H1 (cell line): ENCODE results near the gene OR2A2. TPM values are rescaled to one million over a fixed set of nuclear protein-coding genes. Genes with fewer than 3 reads are reported as not detected.

ENCODE experiments used
- CTCF ChIA-PET: fragments of 300-600 bp; sonication (Branson Sonifier 250); formaldehyde crosslinking; loops from one replicate; lab custom pipeline; 2021; ENCODE audit not compliant: partially characterized antibody; lab: Charles Lee
- POLR2A ChIA-PET: fragments of 300-600 bp; sonication (Branson Sonifier 250); formaldehyde crosslinking; loops from one replicate; lab custom pipeline; 2021; ENCODE audit warnings: inconsistent platforms; ENCODE audit not compliant: partially characterized antibody; lab: Charles Lee
- DNase-seq, 2 experiments: peaks; one replicate each; pipeline versions ENCODE4 v3.0.0 to v3.0.0-alpha.2; 2010 to 2022; ENCODE audit warnings: low spot score in 2 of 2, low read depth in 1 of 2, mixed read lengths in 1 of 2
- FAIRE-seq: peaks from 2 replicates; lab custom pipeline; 2011; peaks lifted over from hg19 to GRCh38; lab: Jason Lieb, UNC
- H2AFZ ChIP-seq: 2 replicates; pipeline ENCODE4 v1.8.1; 2012; ENCODE audit warnings: low read length, inconsistent platforms
- H2AK5ac ChIP-seq: 2 replicates; pipeline ENCODE4 v1.6.1; 2013; ENCODE audit warnings: low read depth, low read length
- H2BK120ac ChIP-seq: replicated peaks from 2 replicates; pipeline ENCODE3; 2013; ENCODE audit warnings: low read depth, low read length, inconsistent platforms
- H2BK12ac ChIP-seq: 2 replicates; pipeline ENCODE4 v1.6.1; 2013; ENCODE audit warnings: low read depth, low read length
- H2BK15ac ChIP-seq: 2 replicates; pipeline ENCODE4 v1.6.1; 2013; ENCODE audit warnings: low read length
- H2BK20ac ChIP-seq: 2 replicates; pipeline ENCODE4 v1.6.1; 2013; ENCODE audit warnings: low read length
- H2BK5ac ChIP-seq: 2 replicates; pipeline ENCODE4 v1.6.1; 2013; ENCODE audit warnings: low read depth, low read length
- H3K14ac ChIP-seq: 2 replicates; pipeline ENCODE4 v1.6.1; 2013; ENCODE audit warnings: inconsistent platforms; ENCODE audit not compliant: insufficient read length
- H3K18ac ChIP-seq: 2 replicates; pipeline ENCODE4 v1.6.1; 2013; ENCODE audit warnings: low read length; ENCODE audit errors: extremely low read depth
- H3K23ac ChIP-seq: 2 replicates; pipeline ENCODE4 v1.6.1; 2013; ENCODE audit warnings: inconsistent platforms; ENCODE audit not compliant: insufficient read length
- H3K23me2 ChIP-seq: 2 replicates; pipeline ENCODE4 v1.6.1; 2013; ENCODE audit warnings: low read depth, low read length
- H3K27ac ChIP-seq: 2 replicates; pipeline ENCODE4 v1.6.1; 2011; ENCODE audit warnings: low read depth, low read length, inconsistent platforms
- H3K27me3 ChIP-seq, 4 experiments: replicated peaks in 1 of 4; 1 replicate in 1 of 4; 2 replicates in 3 of 4; pipeline versions ENCODE4 v1.6.1 to v1.8.1; 2011 to 2013; ENCODE audit warnings: low read length in 3 of 4, mild to moderate bottlenecking in 3 of 4, inconsistent platforms in 2 of 4, mixed read lengths in 2 of 4, moderate library complexity in 1 of 4; ENCODE audit not compliant: control insufficient read depth in 3 of 4, insufficient read depth in 3 of 4; ENCODE audit errors: extremely low read depth in 1 of 4
- H3K36me3 ChIP-seq, 4 experiments: 2 replicates each; pipeline versions ENCODE4 v1.6.1 to v1.8.1; 2011 to 2013; ENCODE audit warnings: mild to moderate bottlenecking in 4 of 4, low read length in 3 of 4, moderate library complexity in 2 of 4, control low read depth in 1 of 4, inconsistent platforms in 1 of 4; ENCODE audit not compliant: insufficient read depth in 4 of 4, control insufficient read depth in 2 of 4
- H3K4ac ChIP-seq: replicated peaks from 2 replicates; pipeline ENCODE3; 2013; ENCODE audit warnings: low read length, low read depth, mixed read lengths, inconsistent platforms; ENCODE audit not compliant: insufficient read length
- H3K4me1 ChIP-seq, 4 experiments: replicated peaks in 1 of 4; 1 replicate in 1 of 4; 2 replicates in 3 of 4; pipeline versions ENCODE4 v1.6.1 to v1.8.1; 2011 to 2013; ENCODE audit warnings: low read length in 3 of 4, inconsistent platforms in 2 of 4, mixed read lengths in 1 of 4; ENCODE audit not compliant: insufficient read depth in 4 of 4, control insufficient read depth in 3 of 4
- H3K4me2 ChIP-seq, 2 experiments: 2 replicates each; pipeline versions ENCODE4 v1.6.1 to v1.8.1; 2011 to 2013; ENCODE audit warnings: low read depth in 2 of 2, low read length in 2 of 2, control low read depth in 1 of 2, inconsistent platforms in 1 of 2, mild to moderate bottlenecking in 1 of 2; ENCODE audit not compliant: insufficient read depth in 1 of 2
- H3K4me3 ChIP-seq, 4 experiments: fragments of 200-600, 300-600 bp in 1 of 4; sonication (generic), shearing (Covaris generic), sonication (Bioruptor Twin) in 1 of 4; 2 replicates each; pipeline versions ENCODE4 v1.5.1 to v1.8.1; 2011 to 2016; ENCODE audit warnings: low read length in 4 of 4, low read depth in 3 of 4, control low read depth in 2 of 4, inconsistent platforms in 2 of 4, mild to moderate bottlenecking in 2 of 4, mixed read lengths in 1 of 4, moderate library complexity in 1 of 4; ENCODE audit not compliant: insufficient read depth in 2 of 4; ENCODE audit errors: extremely low read depth in 1 of 4
- H3K56ac ChIP-seq: replicated peaks from 2 replicates; pipeline ENCODE3; 2013; ENCODE audit warnings: low read depth, mild to moderate bottlenecking, mixed read lengths, low read length, inconsistent platforms; ENCODE audit not compliant: insufficient read length
- H3K79me1 ChIP-seq: 2 replicates; pipeline ENCODE4 v1.6.1; 2013; ENCODE audit warnings: low read depth, low read length, control low read depth
- H3K79me2 ChIP-seq, 2 experiments: 2 replicates each; pipeline versions ENCODE4 v1.6.1 to v1.8.1; 2012 to 2013; ENCODE audit warnings: low read length in 2 of 2, mild to moderate bottlenecking in 2 of 2, inconsistent platforms in 1 of 2; ENCODE audit not compliant: insufficient read depth in 2 of 2, control insufficient read depth in 1 of 2
- H3K9ac ChIP-seq, 4 experiments: replicated peaks in 1 of 4; 1 replicate in 1 of 4; 2 replicates in 3 of 4; pipeline versions ENCODE4 v1.6.1 to v1.8.1; 2011 to 2013; ENCODE audit warnings: low read depth in 3 of 4, low read length in 3 of 4, control low read depth in 2 of 4, mild to moderate bottlenecking in 2 of 4, moderate library complexity in 2 of 4, inconsistent platforms in 1 of 4; ENCODE audit errors: extremely low read depth in 1 of 4
- H3K9me3 ChIP-seq, 2 experiments: 2 replicates each; pipeline versions ENCODE4 v1.6.1 to v1.8.1; 2012 to 2013; ENCODE audit warnings: mild to moderate bottlenecking in 2 of 2, moderate library complexity in 2 of 2, control low read depth in 1 of 2, inconsistent platforms in 1 of 2, low read depth in 1 of 2, low read length in 1 of 2, mixed read lengths in 1 of 2; ENCODE audit not compliant: insufficient read depth in 2 of 2
- H4K20me1 ChIP-seq, 2 experiments: replicated peaks in 1 of 2; 2 replicates each; pipeline versions ENCODE3 to v1.8.1; 2011 to 2013; ENCODE audit warnings: inconsistent platforms in 2 of 2, low read length in 2 of 2, mild to moderate bottlenecking in 1 of 2; ENCODE audit not compliant: insufficient read depth in 2 of 2, control insufficient read depth in 1 of 2
- H4K5ac ChIP-seq: 2 replicates; pipeline ENCODE4 v1.6.1; 2013; ENCODE audit warnings: low read length, low read depth, mixed read lengths, inconsistent platforms; ENCODE audit not compliant: insufficient read length
- H4K8ac ChIP-seq: 2 replicates; pipeline ENCODE4 v1.8.0; 2013; ENCODE audit warnings: mild to moderate bottlenecking, moderate library complexity, low read length, inconsistent platforms; ENCODE audit not compliant: insufficient read depth; ENCODE audit errors: extremely low read depth
- H4K91ac ChIP-seq: replicated peaks from 2 replicates; pipeline ENCODE3; 2013; ENCODE audit warnings: low read length, mixed read lengths, inconsistent platforms; ENCODE audit not compliant: insufficient read length
- CEBPB ChIP-seq: IDR thresholded peaks from 2 replicates; pipeline ENCODE4 v1.6.1; 2012; ENCODE audit warnings: low read depth, low read length
- PHF8 ChIP-seq: fragments of 200-600 bp; sonication (generic); conservative IDR thresholded peaks from 2 replicates; pipeline ENCODE4 v1.7.1; 2012; ENCODE audit warnings: low read depth, mild to moderate bottlenecking, inconsistent platforms, low read length, moderate library complexity
- POLR2AphosphoS5 ChIP-seq: IDR thresholded peaks from 2 replicates; pipeline ENCODE4 v1.6.1; 2011; ENCODE audit warnings: low read depth, low read length
- RAD21 ChIP-seq, 2 experiments: IDR thresholded peaks in 1 of 2; conservative IDR thresholded peaks in 1 of 2; 2 replicates each; pipeline ENCODE4 v1.6.1; 2011; ENCODE audit warnings: low read depth in 2 of 2, low read length in 2 of 2, improper control_type of control experiment in 1 of 2, inconsistent platforms in 1 of 2, mild to moderate bottlenecking in 1 of 2, moderate library complexity in 1 of 2
- RFX5 ChIP-seq: IDR thresholded peaks from 2 replicates; pipeline ENCODE4 v1.6.1; 2011; ENCODE audit warnings: low read depth, low read length, improper control_type of control experiment, borderline replicate concordance
- RXRA ChIP-seq: IDR thresholded peaks from 2 replicates; pipeline ENCODE4 v1.6.1; 2011; ENCODE audit warnings: low read depth, mild to moderate bottlenecking, low read length, moderate library complexity; ENCODE audit not compliant: insufficient read depth
- SP4 ChIP-seq: IDR thresholded peaks from 2 replicates; pipeline ENCODE4 v1.6.1; 2012; ENCODE audit warnings: low read length, inconsistent platforms
- TBP ChIP-seq: IDR thresholded peaks from 2 replicates; pipeline ENCODE4 v1.6.1; 2011; ENCODE audit warnings: low read depth, low read length, improper control_type of control experiment
- TEAD4 ChIP-seq: IDR thresholded peaks from 2 replicates; pipeline ENCODE4 v1.6.1; 2012; ENCODE audit warnings: low read depth, low read length, inconsistent platforms, mixed read lengths
- ZNF274 ChIP-seq: IDR thresholded peaks from 2 replicates; pipeline ENCODE4 v1.7.0; 2012; ENCODE audit warnings: low read length, borderline replicate concordance; ENCODE audit errors: extremely low read depth
- WGBS, 2 experiments: shearing (Covaris generic) in 1 of 2; methylation state at CpG; one replicate each; pipeline versions ENCODE4 v1.1.6 to v1.1.7; 2013 to 2015; ENCODE audit warnings: low lambda C conversion rate in 2 of 2, mixed read lengths in 2 of 2, inconsistent platforms in 1 of 2, low coverage in 1 of 2, missing lambda C conversion rate in 1 of 2; ENCODE audit not compliant: insufficient replicate concordance in 2 of 2, insufficient coverage in 1 of 2, insufficient read length in 1 of 2; ENCODE audit errors: extremely low coverage in 1 of 2, missing lambda C conversion rate in 1 of 2; 5-methylcytosine and 5-hydroxymethylcytosine counted together
- polyA plus RNA-seq, 7 experiments: library from polyadenylated mRNA; depleted of rRNA in 3 of 7; stranded (reverse) in 5 of 7; unstranded in 2 of 7; fragments of >200 nt in 5 of 7; fragments of 200-250 nt in 2 of 7; gene quantifications; 1 replicate in 5 of 7; 2 replicates in 1 of 7; 4 replicates in 1 of 7; pipeline versions ENCODE4 v1.2.1 to v1.2.3, GENCODE V29; 2011 to 2013; ENCODE audit warnings: missing spikeins in 2 of 7, mixed read lengths in 2 of 7
- total RNA-seq: library from RNA; stranded (reverse); fragmentation: NEBNext Ultra II Directional; extraction: Animal tissue kit (Norgen Biotek cat#: 25700); gene quantifications from 2 replicates; pipeline ENCODE4 v1.2.1, GENCODE V29; 2021
- TF ChIP-seq, protein P1 (sequence below), 3 experiments: IDR thresholded peaks; 1 replicate in 2 of 3; 2 replicates in 1 of 3; pipeline versions ENCODE4 v1.5.1 to v1.6.1; 2011; ENCODE audit warnings: low read length in 3 of 3, mild to moderate bottlenecking in 3 of 3, inconsistent platforms in 2 of 3, low read depth in 1 of 3, moderate library complexity in 1 of 3; ENCODE audit not compliant: insufficient read depth in 1 of 3; ENCODE audit errors: control extremely low read depth in 1 of 3

The OR2A2 gene
- total and polyA plus RNA-seq, 2 of the 8 experiments (the other 6 are each of a cell fraction or from before 2014, with no cell fraction given) = not detected

DNA sequence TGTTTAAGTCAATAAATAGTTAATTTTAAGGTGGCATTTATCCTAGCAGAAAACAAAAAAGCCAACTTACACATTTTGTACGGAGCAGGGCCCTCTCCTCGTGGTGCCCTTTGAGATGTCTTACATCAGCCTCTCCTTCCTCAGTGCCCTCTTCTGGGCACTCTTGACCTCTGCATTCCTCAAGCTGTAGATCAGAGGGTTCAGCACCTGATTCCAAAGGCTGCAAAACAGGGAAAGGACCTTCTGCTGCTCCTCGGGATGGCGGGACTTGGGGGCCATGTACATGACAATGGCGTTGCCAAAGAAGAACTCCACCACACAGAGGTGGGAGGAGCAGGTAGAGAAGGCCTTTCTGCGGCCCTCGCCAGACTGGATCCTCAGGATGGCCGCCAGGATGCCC, 9.0 kb downstream of the OR2A2 start:
- Histone ChIP-seq H2BK12ac (no peak overlapping the region), H4K5ac (no peak overlapping the region), H2AK5ac (no peak overlapping the region), H3K4me1 (no peaks in the 10 kb centered on the region), H2BK15ac (no peak overlapping the region), H2BK20ac (no peak overlapping the region), H3K18ac (no peak overlapping the region), H3K23ac (no peak overlapping the region), H4K8ac (no peak overlapping the region), H3K9ac (no peak overlapping the region), H3K4ac (no peak overlapping the region), H2AFZ (no peak overlapping the region), H3K23me2 (no peaks in the 10 kb centered on the region), H3K14ac (no peak overlapping the region), H2BK5ac (no peak overlapping the region), H3K4me3 (no peak overlapping the region), H3K27me3 (no peaks in the 10 kb centered on the region), H4K91ac (no peak overlapping the region), H3K9me3 (0 out of 4 replicates have a peak, but pooled peaks cover 0 to 4% of the 10 kb centered on the region in 2 experiments), H3K56ac (no peak overlapping the region), H3K27ac (no peak overlapping the region), H4K20me1 (no peaks in the 10 kb centered on the region), H2BK120ac (no peak overlapping the region), H3K79me1 (no peaks in the 10 kb centered on the region), H3K4me2 (no peak overlapping the region), H3K36me3 (no peaks in the 10 kb centered on the region), H3K79me2 (no peaks in the 10 kb centered on the region)
- ChIA-PET POLR2A (no interaction called here), CTCF (interaction anchor here (0.9 kb wide), 1 partner anchor 10 kb away, joined by 3 read pairs; no protein-coding TSS in a partner anchor)
- FAIRE-seq (no peak), DNase-seq (no peak)
- TF ChIP-seq RAD21 (IDR thresholded peaks at IDR 0.05 in 1 of 2, conservative IDR thresholded peaks at IDR 0.05 in 1 of 2; ENCODE audit: low read depth in 2 of 2, low read length in 2 of 2) = 0 out of 4 replicates have a peak, but pooled peaks of 1 of the 2 experiments have one; percentile 9
- no peak for TF ChIP-seq PHF8
- no peak for TF ChIP-seq RFX5
- TF ChIP-seq, protein P1, sequence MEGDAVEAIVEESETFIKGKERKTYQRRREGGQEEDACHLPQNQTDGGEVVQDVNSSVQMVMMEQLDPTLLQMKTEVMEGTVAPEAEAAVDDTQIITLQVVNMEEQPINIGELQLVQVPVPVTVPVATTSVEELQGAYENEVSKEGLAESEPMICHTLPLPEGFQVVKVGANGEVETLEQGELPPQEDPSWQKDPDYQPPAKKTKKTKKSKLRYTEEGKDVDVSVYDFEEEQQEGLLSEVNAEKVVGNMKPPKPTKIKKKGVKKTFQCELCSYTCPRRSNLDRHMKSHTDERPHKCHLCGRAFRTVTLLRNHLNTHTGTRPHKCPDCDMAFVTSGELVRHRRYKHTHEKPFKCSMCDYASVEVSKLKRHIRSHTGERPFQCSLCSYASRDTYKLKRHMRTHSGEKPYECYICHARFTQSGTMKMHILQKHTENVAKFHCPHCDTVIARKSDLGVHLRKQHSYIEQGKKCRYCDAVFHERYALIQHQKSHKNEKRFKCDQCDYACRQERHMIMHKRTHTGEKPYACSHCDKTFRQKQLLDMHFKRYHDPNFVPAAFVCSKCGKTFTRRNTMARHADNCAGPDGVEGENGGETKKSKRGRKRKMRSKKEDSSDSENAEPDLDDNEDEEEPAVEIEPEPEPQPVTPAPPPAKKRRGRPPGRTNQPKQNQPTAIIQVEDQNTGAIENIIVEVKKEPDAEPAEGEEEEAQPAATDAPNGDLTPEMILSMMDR (IDR thresholded peaks at IDR 0.05; ENCODE audit: control extremely low read depth in 1 of 3, insufficient read depth in 1 of 3, low read depth in 1 of 3, low read length in 3 of 3) = peak in 1 of 3 experiments; percentile 27; a peak in 1 of 4 replicates
- TF ChIP-seq TEAD4 = 0 out of 2 replicates have a peak, but pooled peaks have one; percentile 21
- no peak for TF ChIP-seq RXRA
- no peak for TF ChIP-seq POLR2AphosphoS5
- TF ChIP-seq ZNF274 = no peak
- TF ChIP-seq SP4 = no peak
- TF ChIP-seq CEBPB = no peak
- TF ChIP-seq TBP = no peak
- 91% methylated on average over 8 of the region's 8 CpGs; no CpG with 5 or more reads in 1 of the 2 experiments for WGBS, 2 experiments
